ENCODE data around the gene CEACAM1.

GRCh38 chr19:42548552-42548951 is 20.3 kb upstream of the CEACAM1 start:
- TF ChIP-seq POLR2A (IDR thresholded peaks at IDR 0.05) = no peak
- no peak for TF ChIP-seq CTCF (IDR thresholded peaks at IDR 0.05)
